Thymus (tissue), 11 donors: Measurements from ENCODE around the gene PLEKHH3. TPM values are rescaled to one million over a fixed set of nuclear protein-coding genes. Genes with fewer than 3 reads are reported as not detected.

ENCODE experiments used
- DNase-seq, 9 donors: peaks; one replicate each; pipeline ENCODE4 v3.0.0-alpha.2; 2013; ENCODE audit warnings: low spot score in 9 of 9, low read depth in 6 of 9, missing footprints in 1 of 9
- H3K27ac ChIP-seq, 2 donors: one replicate each; pipeline ENCODE4 v1.5.1; 2013; ENCODE audit warnings: control low read depth in 1 of 2, low read depth in 1 of 2, low read length in 1 of 2, mild to moderate bottlenecking in 1 of 2, moderate library complexity in 1 of 2
- H3K27me3 ChIP-seq, 2 donors: one replicate each; pipeline ENCODE4 v1.5.1; 2013; ENCODE audit warnings: low read length in 1 of 2; ENCODE audit not compliant: control insufficient read depth in 2 of 2, insufficient read depth in 1 of 2
- H3K36me3 ChIP-seq, 2 donors: one replicate each; pipeline ENCODE4 v1.5.1; 2013; ENCODE audit warnings: low read length in 1 of 2, mild to moderate bottlenecking in 1 of 2, moderate library complexity in 1 of 2; ENCODE audit not compliant: control insufficient read depth in 2 of 2, insufficient read depth in 2 of 2
- H3K4me1 ChIP-seq, 2 donors: one replicate each; pipeline ENCODE4 v1.5.1; 2013; ENCODE audit warnings: low read length in 2 of 2; ENCODE audit not compliant: control insufficient read depth in 2 of 2, insufficient read depth in 2 of 2
- H3K4me3 ChIP-seq, 2 donors: one replicate each; pipeline ENCODE4 v1.5.1; 2013; ENCODE audit warnings: low read length in 2 of 2, control low read depth in 1 of 2, mild to moderate bottlenecking in 1 of 2
- H3K9me3 ChIP-seq, 2 donors: one replicate each; pipeline ENCODE4 v1.5.1; 2013; ENCODE audit warnings: low read length in 1 of 2, mild to moderate bottlenecking in 1 of 2; ENCODE audit not compliant: control insufficient read depth in 2 of 2, insufficient read depth in 1 of 2
- WGBS: extraction: QIAGEN DNeasy Blood & Tissue Kit; methylation state at CpG from one replicate; pipeline ENCODE4 v1.1.7; 2013; 5-methylcytosine and 5-hydroxymethylcytosine counted together
- polyA plus RNA-seq: library from polyadenylated mRNA; stranded (reverse); fragments of 200-250 nt; gene quantifications from one replicate; pipeline ENCODE4 v1.2.3, GENCODE V29; 2013
- total RNA-seq: library from RNA; stranded (reverse); fragments of 120-200 nt; gene quantifications from one replicate; pipeline ENCODE4 v1.2.4, GENCODE V29; 2013
- donor health status: healthy.

The PLEKHH3 gene
- total and polyA plus RNA-seq, 2 donors = 8.2 to 20.3 TPM

DNA sequence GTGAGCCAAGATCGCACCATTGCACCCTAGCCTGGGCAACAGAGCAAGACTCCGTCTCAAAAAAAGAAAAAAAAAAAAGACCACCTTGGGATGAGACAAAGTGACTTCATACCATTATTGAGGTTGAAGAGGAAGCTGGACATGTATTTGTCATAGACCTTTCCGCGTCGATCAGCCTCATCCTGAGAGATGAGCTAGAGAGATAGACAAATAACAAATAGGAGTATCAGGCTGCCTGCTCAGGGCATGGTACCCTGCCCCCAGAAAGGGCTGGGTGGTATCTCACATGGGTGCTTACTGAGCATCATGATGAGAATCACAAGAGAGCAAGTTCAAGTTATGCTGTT is 27.7 kb upstream of the PLEKHH3 start:
- DNase-seq = no peak
- Histone ChIP-seq H3K27me3 (no peaks in the 10 kb centered on the region), H3K4me3 (no peak overlapping the region), H3K27ac (no peak overlapping the region), H3K36me3 (peaks cover 92 to 94% of the 10 kb centered on the region in 2 donors), H3K9me3 (no peaks in the 10 kb centered on the region), H3K4me1 (peaks cover 6 to 30% of the 10 kb centered on the region in 2 donors)
- WGBS = 98% methylated on average over 5 of the region's 5 CpGs

DNA sequence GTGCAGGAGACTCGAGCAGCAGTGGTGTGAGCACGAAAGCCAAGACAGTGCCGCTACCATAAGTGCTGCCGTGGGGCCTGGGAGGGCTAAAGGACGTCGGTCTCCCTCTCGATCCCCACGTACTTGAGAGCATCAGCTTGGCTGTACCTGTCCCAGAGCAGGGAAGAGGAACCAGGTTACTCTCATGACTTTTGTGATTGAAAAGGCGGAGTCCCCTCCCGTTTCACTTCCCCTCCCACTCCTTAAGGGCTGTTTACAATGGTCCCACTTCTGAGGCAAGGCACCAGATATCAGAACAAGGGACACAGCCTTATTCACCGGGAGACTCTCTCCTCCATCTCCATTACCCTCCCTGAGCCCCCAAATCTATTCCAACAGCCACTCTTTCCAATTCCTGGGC is 25.7 kb upstream of the PLEKHH3 start:
- Histone ChIP-seq H3K4me3 (no peak overlapping the region), H3K9me3 (no peaks in the 10 kb centered on the region), H3K4me1 (peaks cover 6 to 29% of the 10 kb centered on the region in 2 donors), H3K36me3 (peaks cover 72 to 80% of the 10 kb centered on the region in 2 donors), H3K27me3 (no peaks in the 10 kb centered on the region), H3K27ac (no peak overlapping the region)
- 94% methylated on average over 11 of the region's 11 CpGs for WGBS
- DNase-seq = no peak

DNA sequence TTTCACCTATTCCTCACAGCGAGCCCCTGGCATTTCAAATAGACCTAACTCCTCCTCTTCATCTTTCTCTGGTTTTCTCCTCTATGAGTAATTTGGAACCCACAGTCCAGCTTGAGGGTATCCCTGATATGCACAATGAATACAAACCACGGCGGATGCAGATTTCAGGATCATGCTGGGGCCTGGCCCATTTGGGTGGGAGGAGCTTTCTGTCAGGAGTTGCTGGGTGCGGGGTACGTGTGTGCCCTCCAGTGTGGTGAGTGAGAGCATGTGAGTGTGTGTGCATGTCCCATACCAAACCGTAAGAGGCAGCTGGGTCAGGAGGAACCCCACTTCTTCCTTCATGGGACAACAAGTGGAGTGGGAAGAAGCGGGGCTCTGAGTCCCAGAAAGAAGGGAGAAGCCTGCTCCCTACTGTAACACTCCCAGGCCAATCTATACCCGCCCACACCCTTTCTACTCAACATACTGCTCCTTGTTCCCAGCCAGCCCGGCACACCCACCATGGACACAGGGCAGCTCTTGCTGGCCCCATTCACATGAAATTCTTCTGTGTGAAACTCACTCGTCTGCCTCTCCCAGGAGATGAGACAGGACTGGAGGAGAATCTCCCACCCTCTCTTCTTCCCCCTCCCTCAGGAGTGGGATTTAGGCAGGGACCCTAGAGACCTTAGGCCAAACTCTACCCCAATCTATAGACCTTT is 23.9 kb upstream of the PLEKHH3 start:
- 92% methylated on average over 10 of the region's 10 CpGs for WGBS
- H3K36me3 ChIP-seq = peaks cover 56 to 63% of the 10 kb centered on the region in 2 donors
- peaks cover 4 to 15% of the 10 kb centered on the region in 2 donors for H3K4me1 ChIP-seq
- no peak overlapping the region for H3K27ac ChIP-seq
- DNase-seq = no peak
- no peaks in the 10 kb centered on the region for H3K9me3 ChIP-seq
- no peak overlapping the region for H3K4me3 ChIP-seq
- H3K27me3 ChIP-seq = no peaks in the 10 kb centered on the region

DNA sequence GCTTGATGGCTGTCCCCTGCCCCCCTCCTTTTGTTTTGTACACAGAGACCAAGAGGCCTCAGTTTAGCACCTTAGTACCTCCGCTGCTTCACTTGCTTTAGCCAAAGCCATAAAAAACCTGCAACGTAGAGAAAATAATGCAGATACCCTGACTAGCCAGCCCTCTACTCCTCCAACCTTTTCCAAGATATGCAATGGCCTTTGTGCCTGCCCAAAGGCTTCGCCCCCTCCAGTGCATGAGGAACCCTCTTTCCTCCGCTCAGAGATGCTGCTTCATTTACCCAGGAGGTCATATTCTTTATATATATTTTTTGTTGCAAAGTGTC is 22.6 kb upstream of the PLEKHH3 start:
- no peak for DNase-seq
- WGBS = 98% methylated on average over 4 of the region's 4 CpGs
- H3K4me3 ChIP-seq = no peak overlapping the region
- peaks cover 43 to 49% of the 10 kb centered on the region in 2 donors for H3K36me3 ChIP-seq
- H3K4me1 ChIP-seq = peaks cover 0 to 2% of the 10 kb centered on the region in 2 donors
- no peak overlapping the region for H3K27ac ChIP-seq
- no peaks in the 10 kb centered on the region for H3K27me3 ChIP-seq
- no peaks in the 10 kb centered on the region for H3K9me3 ChIP-seq

DNA sequence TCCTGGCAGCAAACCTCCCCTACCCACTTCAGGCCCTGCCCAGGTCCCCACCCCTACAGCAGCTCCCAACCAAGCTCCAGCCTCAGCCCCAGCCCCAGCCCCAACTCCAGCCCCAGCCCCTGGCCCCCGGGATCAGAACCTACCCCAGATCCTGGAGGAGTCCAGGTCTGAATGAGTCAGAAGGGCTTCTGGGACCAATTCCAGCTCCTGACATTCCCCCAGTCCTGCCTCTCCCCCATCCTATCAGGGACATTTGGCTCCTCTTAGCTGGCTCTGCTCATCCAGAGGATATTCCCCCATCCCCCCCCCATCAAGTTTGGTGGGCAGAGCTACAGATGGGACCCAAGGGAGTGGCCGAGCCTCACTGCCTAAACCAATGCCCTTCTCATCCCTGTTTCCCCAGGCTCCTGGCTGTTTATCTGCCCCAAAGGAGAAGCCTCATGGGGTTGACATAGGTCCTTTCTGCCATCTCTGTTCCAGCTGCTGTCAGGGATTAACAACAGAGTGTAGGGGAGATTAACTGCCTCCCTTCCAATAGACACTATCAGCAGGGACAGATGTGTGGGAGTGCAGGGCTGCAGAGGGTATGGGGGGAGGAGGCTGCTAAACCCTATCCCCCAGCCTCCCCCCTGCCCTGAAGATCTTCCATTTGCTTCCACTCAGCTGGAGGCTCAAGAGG is 22.1 kb upstream of the PLEKHH3 start:
- no peak for DNase-seq
- Histone ChIP-seq H3K36me3 (peaks cover 38 to 46% of the 10 kb centered on the region in 2 donors), H3K9me3 (no peaks in the 10 kb centered on the region), H3K4me3 (no peak overlapping the region), H3K27ac (no peak overlapping the region), H3K4me1 (no peaks in the 10 kb centered on the region), H3K27me3 (no peaks in the 10 kb centered on the region)
- WGBS = 97% methylated on average over 2 of the region's 2 CpGs

DNA sequence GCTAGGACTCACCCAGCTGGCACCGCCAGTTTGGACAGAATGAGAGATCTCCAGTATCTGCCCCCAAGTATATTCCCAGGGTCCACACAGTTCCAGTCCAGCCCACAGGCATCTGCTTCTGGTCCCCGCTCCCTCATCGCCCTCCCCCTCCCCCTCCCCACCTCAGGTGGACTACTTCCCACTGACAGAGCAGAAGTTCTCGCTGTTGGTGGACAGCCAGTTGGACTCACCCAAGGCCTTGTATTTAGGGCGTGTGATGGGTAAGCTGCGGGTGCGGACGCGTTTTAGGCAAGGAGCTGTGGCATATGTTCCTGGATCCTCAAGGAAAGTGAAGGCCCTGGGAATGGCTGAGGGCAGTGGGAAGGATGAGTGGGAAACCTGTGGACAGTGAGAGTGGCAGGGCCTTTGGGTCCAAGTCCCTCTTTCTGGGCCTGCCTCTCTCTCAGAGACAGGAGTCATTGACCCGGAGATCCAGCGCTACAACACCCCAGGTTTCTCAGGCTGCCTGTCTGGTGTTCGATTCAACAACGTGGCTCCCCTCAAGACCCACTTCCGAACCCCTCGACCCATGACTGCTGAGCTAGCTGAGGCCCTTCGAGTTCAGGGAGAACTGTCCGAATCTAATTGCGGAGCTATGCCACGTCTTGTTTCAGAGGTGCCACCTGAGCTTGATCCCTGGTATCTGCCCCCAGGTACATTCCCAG is 20.5 kb upstream of the PLEKHH3 start:
- H3K36me3 ChIP-seq = peaks cover 25 to 31% of the 10 kb centered on the region in 2 donors
- no peak overlapping the region for H3K4me3 ChIP-seq
- H3K27ac ChIP-seq = no peak overlapping the region
- H3K9me3 ChIP-seq = no peaks in the 10 kb centered on the region
- WGBS = 98% methylated on average over 19 of the region's 19 CpGs
- H3K4me1 ChIP-seq = no peaks in the 10 kb centered on the region
- H3K27me3 ChIP-seq = no peaks in the 10 kb centered on the region
- DNase-seq = no peak

DNA sequence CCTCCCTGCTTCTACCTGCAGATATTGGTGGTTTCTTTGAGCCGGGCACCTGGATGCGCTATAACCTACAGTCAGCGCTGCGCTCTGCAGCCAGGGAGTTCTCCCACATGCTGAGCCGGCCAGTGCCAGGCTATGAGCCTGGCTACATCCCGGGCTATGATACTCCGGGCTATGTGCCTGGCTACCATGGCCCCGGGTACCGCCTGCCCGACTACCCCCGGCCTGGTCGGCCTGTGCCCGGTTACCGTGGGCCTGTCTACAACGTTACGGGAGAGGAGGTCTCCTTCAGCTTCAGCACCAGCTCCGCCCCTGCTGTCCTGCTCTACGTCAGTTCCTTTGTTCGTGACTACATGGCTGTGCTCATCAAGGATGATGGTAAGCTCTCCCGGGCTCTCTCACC is 18.7 kb upstream of the PLEKHH3 start:
- H3K36me3 ChIP-seq = peaks cover 9 to 15% of the 10 kb centered on the region in 2 donors
- H3K4me3 ChIP-seq = no peak overlapping the region
- H3K27ac ChIP-seq = no peak overlapping the region
- 97% methylated on average over 20 of the region's 20 CpGs for WGBS
- H3K27me3 ChIP-seq = peaks cover 0 to 5% of the 10 kb centered on the region in 2 donors
- no peaks in the 10 kb centered on the region for H3K9me3 ChIP-seq
- no peaks in the 10 kb centered on the region for H3K4me1 ChIP-seq
- no peak for DNase-seq

DNA sequence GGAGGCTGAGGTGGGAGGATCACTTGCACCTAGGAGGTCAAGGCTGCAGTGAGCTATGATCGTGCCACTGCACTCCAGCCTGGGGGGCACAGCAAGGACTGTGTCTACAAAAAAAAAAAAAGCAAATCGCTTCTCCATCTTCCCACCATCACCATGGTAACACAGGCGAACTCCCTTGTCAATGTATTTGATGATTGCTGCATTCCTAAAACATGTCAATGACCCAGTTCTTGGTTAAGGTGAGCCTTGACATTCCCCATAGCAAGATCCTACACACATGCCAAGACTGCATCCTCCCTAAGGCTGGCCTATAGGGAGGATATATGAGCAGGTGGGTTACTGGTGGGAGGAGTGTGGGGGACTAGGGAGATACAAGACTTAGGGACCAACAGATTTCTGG is 17.7 kb upstream of the PLEKHH3 start:
- no peak for DNase-seq
- Histone ChIP-seq H3K4me3 (no peak overlapping the region), H3K9me3 (no peaks in the 10 kb centered on the region), H3K27me3 (peaks cover 0 to 9% of the 10 kb centered on the region in 2 donors), H3K4me1 (no peaks in the 10 kb centered on the region), H3K36me3 (peaks cover 0 to 5% of the 10 kb centered on the region in 2 donors), H3K27ac (no peak overlapping the region)
- WGBS = 97% methylated on average over 3 of the region's 3 CpGs

DNA sequence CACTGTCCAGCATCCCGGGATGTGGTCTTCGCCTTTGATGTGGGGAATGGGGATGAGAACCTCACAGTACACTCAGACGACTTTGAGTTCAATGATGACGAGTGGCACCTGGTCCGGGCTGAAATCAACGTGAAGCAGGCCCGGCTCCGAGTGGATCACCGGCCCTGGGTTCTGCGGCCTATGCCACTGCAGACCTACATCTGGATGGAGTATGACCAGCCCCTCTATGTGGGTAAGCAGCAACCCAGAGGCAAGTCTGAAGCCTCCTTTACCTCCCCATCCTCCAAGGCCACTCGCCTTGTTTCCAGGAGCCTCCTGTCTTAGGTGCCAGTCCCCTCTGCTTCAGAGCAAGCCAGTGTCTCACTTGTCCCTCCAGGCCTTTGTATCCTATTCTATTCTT is 15.7 kb upstream of the PLEKHH3 start:
- WGBS = 94% methylated on average over 11 of the region's 11 CpGs

More for the DNA sequence above, 15.7 kb upstream of the PLEKHH3 start:
- H3K36me3 ChIP-seq = no peaks in the 10 kb centered on the region
- H3K27me3 ChIP-seq = peaks cover 0 to 29% of the 10 kb centered on the region in 2 donors
- peaks cover 0 to under 1% of the 10 kb centered on the region in 2 donors for H3K4me1 ChIP-seq
- H3K9me3 ChIP-seq = peaks cover 0 to 2% of the 10 kb centered on the region in 2 donors
- H3K27ac ChIP-seq = no peak overlapping the region
- no peak for DNase-seq
- no peak overlapping the region for H3K4me3 ChIP-seq
